NB4 (cell line): ENCODE results near the gene SLC16A10.

Experiments used
- CTCF ChIP-seq: IDR thresholded peaks from one replicate; pipeline ENCODE4 v1.5.1; 2012; ENCODE audit warnings: low read depth, low read length
- MAX ChIP-seq: IDR thresholded peaks from 2 replicates; pipeline ENCODE4 v1.6.1; 2011; ENCODE audit warnings: low read depth, low read length
- POLR2A ChIP-seq: IDR thresholded peaks from 2 replicates; pipeline ENCODE4 v1.6.1; 2011; ENCODE audit warnings: mild to moderate bottlenecking; ENCODE audit not compliant: insufficient read length; ENCODE audit errors: extremely low read depth

- no peak for TF ChIP-seq CTCF
- no peak for TF ChIP-seq POLR2A
- no peak for TF ChIP-seq MAX
Observed at GRCh38 chr6:111173341-111173740, 86.0 kb downstream of the SLC16A10 start.
